ENCODE measurements around the gene EPB41L3. TPM values are rescaled to one million over a fixed set of nuclear protein-coding genes. Genes with fewer than 3 reads are reported as not detected.
"Not testable (repeated sequence)": the region's sequence is repeated elsewhere in the genome, so short reads cannot be mapped to it uniquely, and the experiment has no call there.

EPB41L3 gene
- total RNA-seq, 1 experiment from 2014 or later = 0.36 TPM

DNA sequence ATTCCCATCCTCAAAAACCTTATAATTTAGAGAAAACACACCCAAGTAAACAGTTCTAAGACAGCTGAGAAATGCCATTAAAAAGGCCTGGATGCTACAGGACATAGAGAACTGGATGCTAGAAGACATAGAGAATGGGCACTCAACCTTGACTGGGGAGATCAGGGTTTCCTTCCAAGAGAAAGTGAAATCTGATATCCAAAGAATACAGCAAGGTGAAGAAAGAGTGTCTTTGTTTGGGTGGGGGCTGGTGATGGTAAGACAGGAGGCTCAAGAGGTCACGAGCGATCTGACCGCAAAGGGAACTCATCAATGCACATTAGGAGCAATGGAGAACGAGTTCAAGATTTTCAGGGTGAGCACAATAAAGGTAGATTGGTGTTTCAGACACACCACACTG lies 31.6 kb downstream of the EPB41L3 start:
- H3K9me3 ChIP-seq (ENCODE audit: control insufficient read depth, insufficient read depth, low read depth, low read length) = no peaks in the 10 kb centered on the region
- H3K27me3 ChIP-seq (ENCODE audit: control insufficient read depth, insufficient read depth, low read length) = no peaks in the 10 kb centered on the region
- in situ Hi-C loops (cut with HindIII; ENCODE audit: low pct_unique_long_range_greater_than_20kb, low sequenced_read_pairs) = no loop called here
- H3K27ac ChIP-seq (ENCODE audit: low read length) = no peak overlapping the region
- intact Hi-C loops (cut with micrococcal nuclease; ENCODE audit: unreplicated experiment) = no loop called here
- BruUV-seq (replicated peaks) = no TSS peak
- H3K36me3 ChIP-seq (ENCODE audit: control insufficient read depth, insufficient read depth, low read length) = no peaks in the 10 kb centered on the region
- DNase-seq (ENCODE audit: low read depth, low spot score) = no peak
- H3K4me1 ChIP-seq (ENCODE audit: control insufficient read depth, insufficient read depth, low read length) = no peaks in the 10 kb centered on the region
- ChIA-PET CTCF (no interaction called here), POLR2A (no interaction called here)
- no peak for TF ChIP-seq SIN3A (IDR thresholded peaks at IDR 0.05; ENCODE audit: borderline replicate concordance, insufficient read depth, low read depth, low read length)
- TF ChIP-seq, protein P1, sequence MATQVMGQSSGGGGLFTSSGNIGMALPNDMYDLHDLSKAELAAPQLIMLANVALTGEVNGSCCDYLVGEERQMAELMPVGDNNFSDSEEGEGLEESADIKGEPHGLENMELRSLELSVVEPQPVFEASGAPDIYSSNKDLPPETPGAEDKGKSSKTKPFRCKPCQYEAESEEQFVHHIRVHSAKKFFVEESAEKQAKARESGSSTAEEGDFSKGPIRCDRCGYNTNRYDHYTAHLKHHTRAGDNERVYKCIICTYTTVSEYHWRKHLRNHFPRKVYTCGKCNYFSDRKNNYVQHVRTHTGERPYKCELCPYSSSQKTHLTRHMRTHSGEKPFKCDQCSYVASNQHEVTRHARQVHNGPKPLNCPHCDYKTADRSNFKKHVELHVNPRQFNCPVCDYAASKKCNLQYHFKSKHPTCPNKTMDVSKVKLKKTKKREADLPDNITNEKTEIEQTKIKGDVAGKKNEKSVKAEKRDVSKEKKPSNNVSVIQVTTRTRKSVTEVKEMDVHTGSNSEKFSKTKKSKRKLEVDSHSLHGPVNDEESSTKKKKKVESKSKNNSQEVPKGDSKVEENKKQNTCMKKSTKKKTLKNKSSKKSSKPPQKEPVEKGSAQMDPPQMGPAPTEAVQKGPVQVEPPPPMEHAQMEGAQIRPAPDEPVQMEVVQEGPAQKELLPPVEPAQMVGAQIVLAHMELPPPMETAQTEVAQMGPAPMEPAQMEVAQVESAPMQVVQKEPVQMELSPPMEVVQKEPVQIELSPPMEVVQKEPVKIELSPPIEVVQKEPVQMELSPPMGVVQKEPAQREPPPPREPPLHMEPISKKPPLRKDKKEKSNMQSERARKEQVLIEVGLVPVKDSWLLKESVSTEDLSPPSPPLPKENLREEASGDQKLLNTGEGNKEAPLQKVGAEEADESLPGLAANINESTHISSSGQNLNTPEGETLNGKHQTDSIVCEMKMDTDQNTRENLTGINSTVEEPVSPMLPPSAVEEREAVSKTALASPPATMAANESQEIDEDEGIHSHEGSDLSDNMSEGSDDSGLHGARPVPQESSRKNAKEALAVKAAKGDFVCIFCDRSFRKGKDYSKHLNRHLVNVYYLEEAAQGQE (IDR thresholded peaks at IDR 0.05; ENCODE audit: insufficient read depth in 1 of 2, low read depth in 2 of 2, low read length in 1 of 2) = no peak
- no peak for TF ChIP-seq TCF7L2 (IDR thresholded peaks at IDR 0.05; ENCODE audit: low read depth, low read length)
- TF ChIP-seq, protein P2, sequence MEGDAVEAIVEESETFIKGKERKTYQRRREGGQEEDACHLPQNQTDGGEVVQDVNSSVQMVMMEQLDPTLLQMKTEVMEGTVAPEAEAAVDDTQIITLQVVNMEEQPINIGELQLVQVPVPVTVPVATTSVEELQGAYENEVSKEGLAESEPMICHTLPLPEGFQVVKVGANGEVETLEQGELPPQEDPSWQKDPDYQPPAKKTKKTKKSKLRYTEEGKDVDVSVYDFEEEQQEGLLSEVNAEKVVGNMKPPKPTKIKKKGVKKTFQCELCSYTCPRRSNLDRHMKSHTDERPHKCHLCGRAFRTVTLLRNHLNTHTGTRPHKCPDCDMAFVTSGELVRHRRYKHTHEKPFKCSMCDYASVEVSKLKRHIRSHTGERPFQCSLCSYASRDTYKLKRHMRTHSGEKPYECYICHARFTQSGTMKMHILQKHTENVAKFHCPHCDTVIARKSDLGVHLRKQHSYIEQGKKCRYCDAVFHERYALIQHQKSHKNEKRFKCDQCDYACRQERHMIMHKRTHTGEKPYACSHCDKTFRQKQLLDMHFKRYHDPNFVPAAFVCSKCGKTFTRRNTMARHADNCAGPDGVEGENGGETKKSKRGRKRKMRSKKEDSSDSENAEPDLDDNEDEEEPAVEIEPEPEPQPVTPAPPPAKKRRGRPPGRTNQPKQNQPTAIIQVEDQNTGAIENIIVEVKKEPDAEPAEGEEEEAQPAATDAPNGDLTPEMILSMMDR (IDR thresholded peaks at IDR 0.05) = no peak
- no peak for TF ChIP-seq POLR2AphosphoS5 (IDR thresholded peaks at IDR 0.05; ENCODE audit: low read depth, low read length)
- no peak overlapping the region for H3K4me3 ChIP-seq (ENCODE audit: low read depth in 2 of 2, low read length in 2 of 2)
- ATAC-seq = no peak

DNA sequence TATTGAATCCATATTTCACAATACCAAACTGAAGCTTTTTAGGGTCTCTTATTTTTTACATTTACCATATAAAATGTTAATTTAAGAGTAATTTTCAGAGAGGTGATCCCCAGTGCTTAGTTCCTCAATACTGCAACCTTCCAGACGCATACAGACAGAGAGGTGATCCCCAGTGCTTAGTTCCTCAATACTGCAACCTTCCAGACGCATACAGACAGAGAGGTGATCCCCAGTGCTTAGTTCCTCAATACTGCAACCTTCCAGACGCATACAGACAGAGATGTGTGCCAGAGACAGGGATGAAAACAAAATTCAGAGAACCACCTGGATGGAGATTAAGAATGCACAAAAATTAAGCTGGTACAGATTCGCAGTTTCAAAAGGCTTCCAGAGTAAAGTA lies 32.3 kb downstream of the EPB41L3 start:
- H3K4me3 ChIP-seq (ENCODE audit: low read depth in 2 of 2, low read length in 2 of 2); H3K36me3 ChIP-seq (ENCODE audit: control insufficient read depth, insufficient read depth, low read length); CTCF ChIA-PET; in situ Hi-C loops (cut with HindIII; ENCODE audit: low pct_unique_long_range_greater_than_20kb, low sequenced_read_pairs); ATAC-seq; H3K27ac ChIP-seq (ENCODE audit: low read length); H3K27me3 ChIP-seq (ENCODE audit: control insufficient read depth, insufficient read depth, low read length); H3K9me3 ChIP-seq (ENCODE audit: control insufficient read depth, insufficient read depth, low read depth, low read length); POLR2A ChIA-PET; DNase-seq (ENCODE audit: low read depth, low spot score); BruUV-seq (replicated peaks); intact Hi-C loops (cut with micrococcal nuclease; ENCODE audit: unreplicated experiment); H3K4me1 ChIP-seq (ENCODE audit: control insufficient read depth, insufficient read depth, low read length): not testable (repeated sequence)

DNA sequence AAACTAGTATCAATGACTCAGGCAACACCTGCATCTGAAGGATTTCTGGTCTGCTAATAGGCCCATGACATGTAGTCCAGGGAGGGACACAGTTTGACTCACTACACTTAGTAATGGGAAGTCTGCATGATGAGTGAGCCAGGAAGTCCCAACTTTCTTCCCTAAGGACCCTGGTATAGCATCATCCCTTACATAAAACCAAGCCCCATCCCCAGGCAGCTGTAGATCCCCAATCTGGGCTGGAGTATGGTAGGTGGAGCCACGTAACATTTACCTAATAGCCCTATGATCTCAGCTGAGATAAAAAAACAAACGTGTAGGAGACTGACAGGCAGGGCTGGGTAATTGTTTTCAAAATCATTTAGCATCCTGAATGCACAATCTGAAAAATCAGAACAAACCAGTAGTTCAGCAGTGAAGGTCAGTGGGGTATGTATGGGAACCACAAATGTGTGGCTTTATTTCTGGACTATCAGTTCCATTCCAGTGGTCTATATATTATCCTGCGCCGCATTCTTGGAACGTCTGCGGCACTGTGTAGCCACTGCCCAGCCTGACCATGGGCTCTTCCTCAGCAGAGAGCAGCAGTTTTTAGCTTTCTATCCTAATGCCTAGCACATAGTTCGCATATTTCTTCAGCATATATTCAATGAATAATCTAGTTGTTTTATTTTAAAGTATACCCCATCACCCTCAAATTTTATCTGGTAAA lies 33.5 kb downstream of the EPB41L3 start:
- ATAC-seq (no peak), DNase-seq (ENCODE audit: low read depth, low spot score) (no peak)
- Histone ChIP-seq H3K9me3 (ENCODE audit: control insufficient read depth, insufficient read depth, low read depth, low read length) (no peaks in the 10 kb centered on the region), H3K36me3 (ENCODE audit: control insufficient read depth, insufficient read depth, low read length) (no peaks in the 10 kb centered on the region), H3K27ac (ENCODE audit: low read length) (no peak overlapping the region), H3K4me1 (ENCODE audit: control insufficient read depth, insufficient read depth, low read length) (no peaks in the 10 kb centered on the region), H3K4me3 (ENCODE audit: low read depth in 2 of 2, low read length in 2 of 2) (no peak overlapping the region), H3K27me3 (ENCODE audit: control insufficient read depth, insufficient read depth, low read length) (no peaks in the 10 kb centered on the region)
- CTCF ChIA-PET = no interaction called here
- intact Hi-C loops (cut with micrococcal nuclease; ENCODE audit: unreplicated experiment) (no loop called here), in situ Hi-C loops (cut with HindIII; ENCODE audit: low pct_unique_long_range_greater_than_20kb, low sequenced_read_pairs) (no loop called here)
- TF ChIP-seq SIN3A (IDR thresholded peaks at IDR 0.05; ENCODE audit: borderline replicate concordance, insufficient read depth, low read depth, low read length) (no peak), POLR2AphosphoS5 (IDR thresholded peaks at IDR 0.05; ENCODE audit: low read depth, low read length) (no peak), TCF7L2 (IDR thresholded peaks at IDR 0.05; ENCODE audit: low read depth, low read length) (no peak)
- TF ChIP-seq, protein P2 (IDR thresholded peaks at IDR 0.05) = no peak
- TF ChIP-seq, protein P1 (IDR thresholded peaks at IDR 0.05; ENCODE audit: insufficient read depth in 1 of 2, low read depth in 2 of 2, low read length in 1 of 2) = no peak
- POLR2A ChIA-PET = no interaction called here
- no TSS peak for BruUV-seq (replicated peaks)
